Heart right ventricle (tissue), 16 donors: Measurements from ENCODE around the gene ST8SIA6. TPM values are rescaled to one million over a fixed set of nuclear protein-coding genes. Genes with fewer than 3 reads are reported as not detected.
"Not testable (repeated sequence)": the region's sequence is repeated elsewhere in the genome, so short reads cannot be mapped to it uniquely, and the experiment has no call there.

Source experiments
- ATAC-seq, 8 donors: fragments of 200-7000 bp; cut with Tn5 transposase; one replicate each; pipeline ENCODE4 v1.9.1; 2020; ENCODE audit warnings: mild to moderate bottlenecking in 8 of 8, moderate library complexity in 8 of 8, moderate number of reproducible peaks in 1 of 8
- DNase-seq, 2 donors: peaks; one replicate each; pipeline ENCODE4 v3.0.0-alpha.2; 2020
- H3K27ac ChIP-seq, 10 donors: fragments of 200-600 bp; sonication (generic) in 2 of 10; one replicate each; pipeline versions ENCODE4 v1.5.0 to v1.8.0; 2020 to 2022; ENCODE audit warnings: mild to moderate bottlenecking in 3 of 10
- H3K27me3 ChIP-seq, 7 donors: fragments of 200-600 bp; one replicate each; pipeline ENCODE4 v1.8.0; 2021 to 2022; ENCODE audit warnings: mild to moderate bottlenecking in 2 of 7
- H3K36me3 ChIP-seq, 9 donors: fragments of 200-600 bp; sonication (generic) in 1 of 9; one replicate each; pipeline versions ENCODE4 v1.5.0 to v1.8.0; 2020 to 2022; ENCODE audit warnings: mild to moderate bottlenecking in 2 of 9
- H3K4me1 ChIP-seq, 9 donors: fragments of 200-600 bp; sonication (generic) in 1 of 9; one replicate each; pipeline versions ENCODE4 v1.5.0 to v1.8.0; 2020 to 2022; ENCODE audit warnings: mild to moderate bottlenecking in 4 of 9
- H3K4me3 ChIP-seq, 10 donors: fragments of 200-600 bp; sonication (generic) in 2 of 10; one replicate each; pipeline versions ENCODE4 v1.5.0 to v1.8.0; 2020 to 2022; ENCODE audit warnings: mild to moderate bottlenecking in 7 of 10, moderate library complexity in 2 of 10
- H3K9me3 ChIP-seq, 11 donors: fragments of 200-600 bp in 10 of 11; sonication (generic) in 2 of 11; one replicate each; pipeline versions ENCODE4 v1.5.0 to v1.8.0; 2013 to 2022; ENCODE audit warnings: mild to moderate bottlenecking in 2 of 11, control low read depth in 1 of 11, moderate library complexity in 1 of 11
- CTCF ChIP-seq, 9 donors: fragments of 200-600 bp; sonication (generic) in 2 of 9; IDR thresholded peaks; one replicate each; pipeline versions ENCODE4 v1.5.0 to v1.8.0; 2021 to 2022; ENCODE audit warnings: antibody characterized with exemption in 9 of 9, mild to moderate bottlenecking in 5 of 9, moderate library complexity in 1 of 9
- WGBS, 2 donors: extraction: QIAGEN DNeasy Blood & Tissue Kit; methylation state at CpG; one replicate each; pipeline ENCODE4 v1.1.7; 2013; ENCODE audit warnings: inconsistent platforms in 1 of 2; 5-methylcytosine and 5-hydroxymethylcytosine counted together
- intact Hi-C, 10 donors: fragments of 100-400 bp; cut with DNase I; formaldehyde crosslinking; loops; one replicate each; pipeline versions ENCODE4 v1.11.1 to v1.14.2; 2022
- polyA plus RNA-seq, 2 donors: library from polyadenylated mRNA; stranded (reverse); fragments of 200-250 nt; gene quantifications; one replicate each; pipeline ENCODE4 v1.2.3, GENCODE V29; 2013
- total RNA-seq, 10 donors: library from RNA; stranded (reverse); fragmentation: NEBNext Ultra II Directional in 3 of 10; extraction: Animal tissue kit (Norgen Biotek cat#: 25700) in 3 of 10; gene quantifications; one replicate each; pipeline versions ENCODE4 v1.2.1 to v1.2.4, GENCODE V29; 2021 to 2023
- donor health status: Arrhythmogenic right ventricular cardiomyopathy.
- donor health status: ischemic (EF 13 %, LVEDD 7.1; RV severe dilation, severe dysfunction).
- donor health status: healthy with polysubstance abuse.
- donor health status: DM: no; HTN: yes; CAD: no.
- donor health status: DM: no; HTN: no; CAD: no.
- donor health status: ischemic (EF 25% LVEDD 6.9; RV normal size, moderate dysfunction).
- donor health status: ischemic (EF 25% LVEDD 5.7; RV mildly dilated, moderate dysfunction).
- donor health status: healthy.
- donor health status: DM: yes; HTN: yes; CAD: no.
- donor health status: Ischemic cardiomyopathy.
- donor health status: ischemic (EF 35%, LVEDD 5.7; RV mildly dilated, moderate dysfunction).
- donor health status: nonischemic (EF 11% LVEDD 7.7; RV severe dilation, severe dysfunction).
- donor health status: DM: yes; HTN: yes; CAD: no.
- donor health status: PGD.
- donor health status: ischemic (EF 29% LVEDD 5.4; RV normal size, mild dysfunction).
- donor health status: nonischemic (EF 23%, LVEDD 6.1; RV moderate dilation, normal function).

ST8SIA6 gene
- total and polyA plus RNA-seq, 12 donors, result 1.8 to 12.8 (median 8.1) TPM

DNA sequence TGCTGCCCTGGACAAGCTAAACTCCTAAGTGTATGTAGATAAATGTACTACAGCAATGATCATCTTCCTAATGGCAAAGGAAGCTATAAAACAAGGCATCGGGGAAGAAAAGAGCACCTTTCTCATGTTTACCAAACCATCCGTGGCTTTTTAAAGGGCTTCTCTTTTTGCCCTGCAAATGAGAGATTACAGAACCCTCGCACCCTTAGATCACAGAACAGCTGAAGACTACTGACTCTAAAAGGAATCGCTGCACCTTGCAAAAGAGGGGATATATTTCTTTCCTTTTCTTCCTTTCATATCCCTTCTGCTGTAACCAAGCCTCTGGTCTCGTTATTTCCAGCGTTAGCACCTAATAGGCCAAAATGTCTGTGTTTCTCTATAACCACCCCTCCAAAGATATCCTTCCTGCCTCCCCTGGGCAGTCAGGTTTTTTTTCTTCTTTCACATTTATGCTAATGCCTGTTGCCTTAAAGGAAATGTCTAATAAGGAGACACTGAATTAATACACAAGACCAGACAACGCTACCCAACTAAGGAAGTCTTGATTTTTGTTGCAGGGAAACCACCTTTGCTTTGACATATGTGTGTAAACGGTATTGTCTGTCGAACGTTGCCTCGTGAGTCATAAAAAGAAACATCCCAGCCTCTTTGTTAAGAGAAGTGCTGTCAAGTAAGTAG lies 10.5 kb downstream of the ST8SIA6 start:
- DNase-seq (no peak), ATAC-seq (peak in 3 of 8 donors; percentile 31 to 52 (median 41))
- Histone ChIP-seq H3K27ac (peak overlapping the region in 9 of 10 donors; percentile 52 to 80 (median 63)), H3K4me1 (peaks cover 0 to 53% (median 14%) of the 10 kb centered on the region in 9 donors), H3K27me3 (peaks cover 0 to 8% (median 0%) of the 10 kb centered on the region in 7 donors), H3K36me3 (peaks cover 0 to 11% (median 0%) of the 10 kb centered on the region in 9 donors), H3K4me3 (peak overlapping the region in 1 of 10 donors; percentile 1), H3K9me3 (peaks cover 0 to 12% (median 10%) of the 10 kb centered on the region in 11 donors)
- intact Hi-C loops, result no loop called here
- no peak for TF ChIP-seq CTCF (IDR thresholded peaks at IDR 0.05)
- WGBS, 2 donors, result 48 to 58% methylated on average over 11 of the region's 11 CpGs

- no peak for DNase-seq
- 51 to 70% methylated on average over 1 of the region's 1 CpG for WGBS, 2 donors
Measured at GRCh38 chr10:17438583-17438982, 15.8 kb downstream of the ST8SIA6 start.

DNA sequence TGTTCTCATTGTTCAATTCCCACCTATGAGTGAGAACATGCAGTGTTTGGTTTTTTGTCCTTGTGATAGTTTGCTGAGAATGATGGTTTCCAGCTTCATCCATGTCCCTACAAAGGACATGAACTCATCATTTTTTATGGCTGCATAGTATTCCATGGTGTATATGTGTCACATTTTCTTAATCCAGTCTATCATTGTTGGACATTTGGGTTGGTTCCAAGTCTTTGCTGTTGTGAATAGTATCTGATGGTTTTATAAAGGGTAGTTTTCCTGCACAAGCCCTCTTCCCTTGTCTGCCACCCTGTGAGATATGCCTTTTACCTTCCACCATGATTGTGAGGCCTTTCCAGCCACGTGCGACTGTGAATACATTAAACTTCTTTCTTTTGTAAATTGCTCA lies 17.8 kb downstream of the ST8SIA6 start:
- not testable (repeated sequence) for ATAC-seq, H3K36me3 ChIP-seq, DNase-seq, H3K27ac ChIP-seq, H3K4me3 ChIP-seq, H3K9me3 ChIP-seq
- 94% methylated on average over 2 of the region's 2 CpGs for WGBS, 2 donors
- intact Hi-C loops, result loop anchor here in 2 of 10 donors (10.0 kb wide), 2 partner anchors 142 to 592 kb away; no protein-coding TSS in a partner anchor
- H3K27me3 ChIP-seq, result peaks cover 0 to 13% (median 5%) of the 10 kb centered on the region in 7 donors
- peaks cover 0 to 27% (median 4%) of the 10 kb centered on the region in 9 donors for H3K4me1 ChIP-seq

More at GRCh38 chr10:17438583-17438982, 15.8 kb downstream of the ST8SIA6 start:
- Histone ChIP-seq H3K27me3 (peaks cover 0 to 14% (median 5%) of the 10 kb centered on the region in 7 donors), H3K4me1 (peaks cover 0 to 30% (median 5%) of the 10 kb centered on the region in 9 donors), H3K4me3 (no peak overlapping the region), H3K27ac (no peak overlapping the region), H3K36me3 (no peaks in the 10 kb centered on the region), H3K9me3 (peaks cover 0 to 3% (median 0%) of the 10 kb centered on the region in 11 donors)
- no peak for TF ChIP-seq CTCF (IDR thresholded peaks at IDR 0.05)
- intact Hi-C loops, result loop anchor here in 2 of 10 donors (10.0 kb wide), 2 partner anchors 144 to 594 kb away; no protein-coding TSS in a partner anchor
- ATAC-seq, result no peak

- intact Hi-C loops, result loop anchor here in 2 of 10 donors (10.0 kb wide), 2 partner anchors 141 to 591 kb away; no protein-coding TSS in a partner anchor
- ATAC-seq, result no peak
- H3K36me3 ChIP-seq, result no peaks in the 10 kb centered on the region
- H3K9me3 ChIP-seq, result peaks cover 0 to 3% (median 0%) of the 10 kb centered on the region in 11 donors
- H3K27me3 ChIP-seq, result peaks cover 0 to 13% (median 5%) of the 10 kb centered on the region in 7 donors
- no peak for DNase-seq
- H3K27ac ChIP-seq, result no peak overlapping the region
- no peak overlapping the region for H3K4me3 ChIP-seq
- TF ChIP-seq CTCF (IDR thresholded peaks at IDR 0.05), result no peak
- 85 to 88% methylated on average over 4 of the region's 4 CpGs for WGBS, 2 donors
- H3K4me1 ChIP-seq, result peaks cover 0 to 33% (median 4%) of the 10 kb centered on the region in 9 donors
Measured at GRCh38 chr10:17435953-17436352, 18.4 kb downstream of the ST8SIA6 start.
